HepG2 (cell line): Measurements from ENCODE around the gene JAKMIP3. TPM values are rescaled to one million over a fixed set of nuclear protein-coding genes. Genes with fewer than 3 reads are reported as not detected.

Experiments used
- ATAC-seq: fragments of 200-7000 bp; cut with Tn5 transposase; 3 replicates; pipeline ENCODE4 v1.9.1; 2020; ENCODE audit warnings: mild to moderate bottlenecking, moderate library complexity
- BruUV-seq: library from RNA; stranded (reverse); fragments of 400-500 nt; replicated peaks from 2 replicates; lab custom pipeline; 2021; lab: Mats Ljungman, UMichigan
- CTCF ChIA-PET: fragments of 300-600 bp; formaldehyde crosslinking; extraction: SDS; loops from one replicate; lab custom pipeline; 2021; ENCODE audit warnings: low total read pairs, inconsistent platforms, low intra/inter-chr PET ratio; lab: Yijun Ruan, JAX
- POLR2A ChIA-PET: fragments of 350-600 bp; sonication (Branson Sonifier 250); formaldehyde crosslinking; loops from one replicate; lab custom pipeline; 2020; ENCODE audit warnings: antibody characterized with exemption, inconsistent platforms; lab: Yijun Ruan, JAX
- DNase-seq: peaks from one replicate; pipeline ENCODE4 v3.0.0-alpha.2; 2015; ENCODE audit warnings: low spot score
- FAIRE-seq: peaks from 3 replicates; lab custom pipeline; 2011; peaks lifted over from hg19 to GRCh38; lab: Jason Lieb, UNC
- H2AFZ ChIP-seq: one replicate; pipeline ENCODE4 v1.6.1; 2011; ENCODE audit warnings: low read length, inconsistent platforms
- H3K27ac ChIP-seq: fragments of 300-600 bp; 3 replicates; pipeline ENCODE4 v1.8.0; 2011; ENCODE audit warnings: mixed run types, mild to moderate bottlenecking, mixed read lengths, low read length, inconsistent platforms; ENCODE audit not compliant: insufficient read depth; ENCODE audit errors: extremely low read length
- H3K27me3 ChIP-seq, 2 experiments: fragments of 200-600 bp in 1 of 2; 2 replicates in 1 of 2; 3 replicates in 1 of 2; pipeline versions ENCODE4 v1.6.0 to v1.8.0; 2011; ENCODE audit warnings: low read length in 2 of 2, mild to moderate bottlenecking in 2 of 2, moderate library complexity in 2 of 2, inconsistent platforms in 1 of 2; ENCODE audit not compliant: insufficient read depth in 2 of 2, control insufficient read depth in 1 of 2
- H3K36me3 ChIP-seq, 2 experiments: fragments of 200-600 bp in 1 of 2; replicated peaks in 1 of 2; 2 replicates in 1 of 2; 3 replicates in 1 of 2; pipeline versions ENCODE4 v1.5.1 to v1.8.0; 2011; ENCODE audit warnings: low read length in 2 of 2, inconsistent platforms in 1 of 2; ENCODE audit not compliant: insufficient read depth in 2 of 2, control insufficient read depth in 1 of 2
- H3K4me1 ChIP-seq: 2 replicates; pipeline ENCODE4 v1.5.1; 2012; ENCODE audit warnings: low read length, inconsistent platforms; ENCODE audit not compliant: insufficient read depth
- H3K4me2 ChIP-seq: 2 replicates; pipeline ENCODE4 v1.6.0; 2011; ENCODE audit warnings: low read depth, low read length, inconsistent platforms
- H3K4me3 ChIP-seq, 3 experiments: fragments of 200-600 bp in 1 of 3; sonication (generic), shearing (Covaris generic) in 1 of 3; replicated peaks in 1 of 3; 2 replicates each; pipeline ENCODE4 v1.5.1; 2011 to 2016; ENCODE audit warnings: low read length in 3 of 3, inconsistent platforms in 2 of 3, low read depth in 2 of 3, mild to moderate bottlenecking in 2 of 3, control low read depth in 1 of 3, mixed read lengths in 1 of 3; ENCODE audit not compliant: insufficient read depth in 1 of 3
- H3K79me2 ChIP-seq: one replicate; pipeline ENCODE4 v1.6.1; 2011; ENCODE audit warnings: low read length, inconsistent platforms; ENCODE audit not compliant: insufficient read depth
- H3K9ac ChIP-seq: 2 replicates; pipeline ENCODE4 v1.6.0; 2011; ENCODE audit warnings: mild to moderate bottlenecking, low read depth, low read length, inconsistent platforms; ENCODE audit not compliant: insufficient read depth
- H3K9me3 ChIP-seq: 2 replicates; pipeline ENCODE4 v1.5.1; 2012; ENCODE audit warnings: mild to moderate bottlenecking, low read length
- H4K20me1 ChIP-seq: 2 replicates; pipeline ENCODE4 v1.6.0; 2011; ENCODE audit warnings: inconsistent platforms, mild to moderate bottlenecking, low read length, moderate library complexity; ENCODE audit not compliant: insufficient read depth
- CCAR2 ChIP-seq: fragments of 200-400 bp; formaldehyde crosslinking; optimal IDR thresholded peaks from 2 replicates; pipeline ENCODE3; 2018; ENCODE audit warnings: low read depth, mild to moderate bottlenecking, low read length, moderate library complexity
- DDIT3 ChIP-seq: sonication (generic); formaldehyde crosslinking; IDR thresholded peaks from 2 replicates; pipeline ENCODE4 v1.4.0; 2020; ENCODE audit warnings: mild to moderate bottlenecking, missing genetic modification reagents
- DPF2 ChIP-seq: sonication (generic); formaldehyde crosslinking; IDR thresholded peaks from 2 replicates; pipeline ENCODE4 v1.4.0; 2020; ENCODE audit warnings: mild to moderate bottlenecking, low read depth, missing genetic modification reagents, borderline replicate concordance
- KLF16 ChIP-seq, 2 experiments: sonication (generic) in 1 of 2; formaldehyde crosslinking in 1 of 2; IDR thresholded peaks; 2 replicates each; pipeline versions ENCODE4 v1.6.1 to v1.8.0; 2016 to 2023; ENCODE audit warnings: missing genetic modification reagents in 2 of 2, missing compliant biosample characterization in 1 of 2
- KMT2A ChIP-seq: sonication (generic); formaldehyde crosslinking; IDR thresholded peaks from 2 replicates; pipeline ENCODE4 v1.4.0; 2020; ENCODE audit warnings: missing genetic modification reagents
- UBTF ChIP-seq: sonication (generic); formaldehyde crosslinking; IDR thresholded peaks from 2 replicates; pipeline ENCODE4 v1.4.0; 2020; ENCODE audit warnings: mild to moderate bottlenecking, missing genetic modification reagents
- ZNF430 ChIP-seq: sonication (generic); formaldehyde crosslinking; IDR thresholded peaks from 2 replicates; pipeline ENCODE4 v1.9.0; 2021; ENCODE audit warnings: mild to moderate bottlenecking, missing genetic modification reagents
- ZNF776 ChIP-seq: sonication (generic); formaldehyde crosslinking; IDR thresholded peaks from 2 replicates; pipeline ENCODE4 v1.4.0; 2020; ENCODE audit warnings: mild to moderate bottlenecking, missing genetic modification reagents
- WGBS: methylation state at CpG from one replicate; pipeline ENCODE4 v1.1.6; 2017; ENCODE audit warnings: low lambda C conversion rate; 5-methylcytosine and 5-hydroxymethylcytosine counted together
- in situ Hi-C: cut with HindIII; loops from 2 replicates; pipeline ENCODE4 v1.10.0; 2017; ENCODE audit warnings: low pct_unique_long_range_greater_than_20kb; ENCODE audit not compliant: extremely low pct_ligation_motif_present
- intact Hi-C: fragments of 100-400 bp; cut with micrococcal nuclease; formaldehyde crosslinking; loops from one replicate; pipeline ENCODE4 v1.10.0; 2022; ENCODE audit not compliant: unreplicated experiment
- polyA plus RNA-seq, 8 experiments: library from polyadenylated mRNA; depleted of rRNA in 3 of 8; stranded (reverse) in 7 of 8; unstranded in 1 of 8; fragments of >200 nt; fragmentation: Illumina TruSeq in 4 of 8; extraction: Trizol in 4 of 8; gene quantifications; 2 replicates each; pipeline versions ENCODE4 v1.2.1 to v1.2.3, GENCODE V29; 2011 to 2016; ENCODE audit warnings: low read depth in 4 of 8, missing spikeins in 1 of 8, mixed read lengths in 1 of 8; ENCODE audit not compliant: insufficient read depth in 1 of 8
- total RNA-seq, 5 experiments: library from RNA; depleted of rRNA; stranded (reverse); fragments of >200 nt; fragmentation: Illumina TruSeq; extraction: Trizol; gene quantifications; 2 replicates each; pipeline ENCODE4 v1.2.3, GENCODE V29; 2016; ENCODE audit warnings: low read depth in 1 of 5

JAKMIP3 gene
- total and polyA plus RNA-seq, 2 of the 13 experiments (the other 11 are each of a cell fraction or from before 2014, with no cell fraction given) = 0.03 to 0.11 TPM

GRCh38 chr10:132069849-132070182 lies 4.1 kb downstream of the JAKMIP3 start:
- intact Hi-C loops (no loop called here), in situ Hi-C loops (no loop called here)
- no peak for TF ChIP-seq DDIT3 (CRISPR knock-in tag)
- no peak for TF ChIP-seq DPF2 (CRISPR knock-in tag)
- no peak for TF ChIP-seq UBTF
- TF ChIP-seq CCAR2 = no peak
- TF ChIP-seq KMT2A (CRISPR knock-in tag) = no peak
- no peak for TF ChIP-seq KLF16 (CRISPR knock-in tag; IDR thresholded peaks at IDR 0.05)
- no peak for TF ChIP-seq ZNF430 (CRISPR knock-in tag)
- no peak for TF ChIP-seq ZNF776 (CRISPR knock-in tag)
- no peaks in the 10 kb centered on the region for H3K79me2 ChIP-seq
- DNase-seq (no peak), FAIRE-seq (no peak), ATAC-seq (no peak)
- no peak overlapping the region for H3K9ac ChIP-seq
- H3K27me3 ChIP-seq = peaks cover 5 to 19% of the 10 kb centered on the region in 2 experiments; a peak in 3 of 5 replicates
- WGBS = 38% methylated on average over 3 of the region's 7 CpGs
- peaks cover 20% of the 10 kb centered on the region for H3K4me1 ChIP-seq
- ChIA-PET POLR2A (no interaction called here), CTCF (no interaction called here)
- no TSS peak for BruUV-seq
- no peak overlapping the region for H3K4me2 ChIP-seq
- H3K36me3 ChIP-seq = no peaks in the 10 kb centered on the region
- no peak overlapping the region for H2AFZ ChIP-seq
- no peak overlapping the region for H3K27ac ChIP-seq
- no peaks in the 10 kb centered on the region for H3K9me3 ChIP-seq
- no peak overlapping the region for H3K4me3 ChIP-seq
- H4K20me1 ChIP-seq = no peaks in the 10 kb centered on the region
